ENCODE measurements around the gene UGT1A6.
"Not testable (repeated sequence)": the region's sequence is repeated elsewhere in the genome, so short reads cannot be mapped to it uniquely, and the experiment has no call there.

The UGT1A6 gene

GRCh38 chr2:233692648-233693047 is at the start of gene UGT1A6:
UGT1A6 (plus strand) TSS chr2:233692890; CDS start chr2:233693005, 115 bp downstream.
- DNase-seq = no peak

- no peak for DNase-seq
Measured at GRCh38 chr2:233643128-233643527, 49.6 kb upstream of the UGT1A6 start.

- not testable (repeated sequence) for DNase-seq
Measured at GRCh38 chr2:233646033-233646432, 46.7 kb upstream of the UGT1A6 start.

- no peak for DNase-seq
Measured at GRCh38 chr2:233650981-233651380, 41.7 kb upstream of the UGT1A6 start.

- no peak for DNase-seq
Measured at GRCh38 chr2:233651430-233651829, 41.3 kb upstream of the UGT1A6 start.

GRCh38 chr2:233654501-233654900 is 38.2 kb upstream of the UGT1A6 start:
- DNase-seq = no peak

- no peak for DNase-seq
Measured at GRCh38 chr2:233655043-233655442, 37.6 kb upstream of the UGT1A6 start.

- not testable (repeated sequence) for DNase-seq
Measured at GRCh38 chr2:233655943-233656342, 36.7 kb upstream of the UGT1A6 start.

- DNase-seq = no peak
Measured at GRCh38 chr2:233656443-233656842, 36.2 kb upstream of the UGT1A6 start.

- no peak for DNase-seq
Measured at GRCh38 chr2:233658610-233659009, 34.1 kb upstream of the UGT1A6 start.

GRCh38 chr2:233663911-233664310 is 28.8 kb upstream of the UGT1A6 start:
- DNase-seq = no peak

- no peak for DNase-seq
Measured at GRCh38 chr2:233668605-233669260, 24.0 kb upstream of the UGT1A6 start.

- DNase-seq = no peak
Measured at GRCh38 chr2:233671290-233672161, 21.2 kb upstream of the UGT1A6 start, which contains the start of gene UGT1A9. UGT1A9 (plus strand) TSS chr2:233671898; CDS start chr2:233671935, 37 bp downstream.

GRCh38 chr2:233672886-233673285 is 19.8 kb upstream of the UGT1A6 start:
- no peak for DNase-seq

GRCh38 chr2:233673896-233674295 is 18.8 kb upstream of the UGT1A6 start:
- DNase-seq = no peak

GRCh38 chr2:233674314-233674713 is 18.4 kb upstream of the UGT1A6 start:
- no peak for DNase-seq

- no peak for DNase-seq
Measured at GRCh38 chr2:233674995-233675394, 17.7 kb upstream of the UGT1A6 start.

- no peak for DNase-seq
Measured at GRCh38 chr2:233676046-233676445, 16.6 kb upstream of the UGT1A6 start.

GRCh38 chr2:233679196-233679595 is 13.5 kb upstream of the UGT1A6 start:
- DNase-seq = no peak

- DNase-seq = no peak
Measured at GRCh38 chr2:233680361-233681045, 12.2 kb upstream of the UGT1A6 start.

- no peak for DNase-seq
Measured at GRCh38 chr2:233681521-233682099, 11.1 kb upstream of the UGT1A6 start, which contains the start of gene UGT1A7. UGT1A7 (plus strand) TSS chr2:233681901; CDS start chr2:233681938, 37 bp downstream.

- no peak for DNase-seq
Measured at GRCh38 chr2:233684640-233685039, 8.1 kb upstream of the UGT1A6 start.

GRCh38 chr2:233686928-233687327 is 5.8 kb upstream of the UGT1A6 start:
- DNase-seq = no peak

Measured in activated CD4-positive, alpha-beta T cell treated with anti-CD3 and anti-CD28 coated beads for 4 hours (primary cell).